HepG2 (cell line): ENCODE data around the gene TTLL10. TPM values are rescaled to one million over a fixed set of nuclear protein-coding genes. Genes with fewer than 3 reads are reported as not detected.

Experiments
- ATAC-seq: fragments of 200-7000 bp; cut with Tn5 transposase; 3 replicates; pipeline ENCODE4 v1.9.1; 2020; ENCODE audit warnings: mild to moderate bottlenecking, moderate library complexity
- BruUV-seq: library from RNA; stranded (reverse); fragments of 400-500 nt; replicated peaks from 2 replicates; lab custom pipeline; 2021; lab: Mats Ljungman, UMichigan
- CTCF ChIA-PET: fragments of 300-600 bp; formaldehyde crosslinking; extraction: SDS; loops from one replicate; lab custom pipeline; 2021; ENCODE audit warnings: low total read pairs, inconsistent platforms, low intra/inter-chr PET ratio; lab: Yijun Ruan, JAX
- POLR2A ChIA-PET: fragments of 350-600 bp; sonication (Branson Sonifier 250); formaldehyde crosslinking; loops from one replicate; lab custom pipeline; 2020; ENCODE audit warnings: antibody characterized with exemption, inconsistent platforms; lab: Yijun Ruan, JAX
- DNase-seq: peaks from one replicate; pipeline ENCODE4 v3.0.0-alpha.2; 2015; ENCODE audit warnings: low spot score
- FAIRE-seq: peaks from 3 replicates; lab custom pipeline; 2011; peaks lifted over from hg19 to GRCh38; lab: Jason Lieb, UNC
- H2AFZ ChIP-seq: one replicate; pipeline ENCODE4 v1.6.1; 2011; ENCODE audit warnings: low read length, inconsistent platforms
- H3K27ac ChIP-seq: fragments of 300-600 bp; 3 replicates; pipeline ENCODE4 v1.8.0; 2011; ENCODE audit warnings: mixed run types, mild to moderate bottlenecking, mixed read lengths, low read length, inconsistent platforms; ENCODE audit not compliant: insufficient read depth; ENCODE audit errors: extremely low read length
- H3K27me3 ChIP-seq, 2 experiments: fragments of 200-600 bp in 1 of 2; 2 replicates in 1 of 2; 3 replicates in 1 of 2; pipeline versions ENCODE4 v1.6.0 to v1.8.0; 2011; ENCODE audit warnings: low read length in 2 of 2, mild to moderate bottlenecking in 2 of 2, moderate library complexity in 2 of 2, inconsistent platforms in 1 of 2; ENCODE audit not compliant: insufficient read depth in 2 of 2, control insufficient read depth in 1 of 2
- H3K36me3 ChIP-seq, 2 experiments: fragments of 200-600 bp in 1 of 2; replicated peaks in 1 of 2; 2 replicates in 1 of 2; 3 replicates in 1 of 2; pipeline versions ENCODE4 v1.5.1 to v1.8.0; 2011; ENCODE audit warnings: low read length in 2 of 2, inconsistent platforms in 1 of 2; ENCODE audit not compliant: insufficient read depth in 2 of 2, control insufficient read depth in 1 of 2
- H3K4me1 ChIP-seq: 2 replicates; pipeline ENCODE4 v1.5.1; 2012; ENCODE audit warnings: low read length, inconsistent platforms; ENCODE audit not compliant: insufficient read depth
- H3K4me2 ChIP-seq: 2 replicates; pipeline ENCODE4 v1.6.0; 2011; ENCODE audit warnings: low read depth, low read length, inconsistent platforms
- H3K4me3 ChIP-seq, 3 experiments: fragments of 200-600 bp in 1 of 3; sonication (generic), shearing (Covaris generic) in 1 of 3; replicated peaks in 1 of 3; 2 replicates each; pipeline ENCODE4 v1.5.1; 2011 to 2016; ENCODE audit warnings: low read length in 3 of 3, inconsistent platforms in 2 of 3, low read depth in 2 of 3, mild to moderate bottlenecking in 2 of 3, control low read depth in 1 of 3, mixed read lengths in 1 of 3; ENCODE audit not compliant: insufficient read depth in 1 of 3
- H3K79me2 ChIP-seq: one replicate; pipeline ENCODE4 v1.6.1; 2011; ENCODE audit warnings: low read length, inconsistent platforms; ENCODE audit not compliant: insufficient read depth
- H3K9ac ChIP-seq: 2 replicates; pipeline ENCODE4 v1.6.0; 2011; ENCODE audit warnings: mild to moderate bottlenecking, low read depth, low read length, inconsistent platforms; ENCODE audit not compliant: insufficient read depth
- H3K9me3 ChIP-seq: 2 replicates; pipeline ENCODE4 v1.5.1; 2012; ENCODE audit warnings: mild to moderate bottlenecking, low read length
- H4K20me1 ChIP-seq: 2 replicates; pipeline ENCODE4 v1.6.0; 2011; ENCODE audit warnings: inconsistent platforms, mild to moderate bottlenecking, low read length, moderate library complexity; ENCODE audit not compliant: insufficient read depth
- BCLAF1 ChIP-seq: fragments of 450-650 bp; IDR thresholded peaks from 2 replicates; pipeline ENCODE4 v1.6.1; 2017; ENCODE audit warnings: mild to moderate bottlenecking
- CBX2 ChIP-seq, 2 experiments: fragments of 200-600 bp in 1 of 2; sonication (generic); formaldehyde crosslinking in 1 of 2; IDR thresholded peaks; 2 replicates each; pipeline versions ENCODE4 v1.7.0 to v1.8.1; 2018 to 2022; ENCODE audit warnings: low read depth in 2 of 2, low read length in 1 of 2, mild to moderate bottlenecking in 1 of 2, missing genetic modification reagents in 1 of 2
- CENPX ChIP-seq: sonication (generic); formaldehyde crosslinking; IDR thresholded peaks from 2 replicates; pipeline ENCODE4 v1.9.0; 2021; ENCODE audit warnings: mild to moderate bottlenecking, missing genetic modification reagents, moderate library complexity
- KDM2A ChIP-seq: sonication (generic); formaldehyde crosslinking; IDR thresholded peaks from 2 replicates; pipeline ENCODE4 v1.4.0; 2020; ENCODE audit warnings: low read depth, missing genetic modification reagents, borderline replicate concordance
- PCBP1 ChIP-seq: fragments of 200-400 bp; formaldehyde crosslinking; IDR thresholded peaks from 2 replicates; pipeline ENCODE4 v1.6.1; 2017; ENCODE audit warnings: mild to moderate bottlenecking, low read depth, low read length, borderline replicate concordance
- TIGD3 ChIP-seq: sonication (generic); formaldehyde crosslinking; IDR thresholded peaks from 2 replicates; pipeline ENCODE4 v1.5.1; 2020; ENCODE audit warnings: mild to moderate bottlenecking, missing genetic modification reagents, borderline replicate concordance
- ZBTB43 ChIP-seq: sonication (generic); formaldehyde crosslinking; conservative IDR thresholded peaks from 2 replicates; pipeline ENCODE4 v1.4.0; 2020; ENCODE audit warnings: missing genetic modification reagents
- ZGPAT ChIP-seq: IDR thresholded peaks from 2 replicates; pipeline ENCODE4 v1.6.1; 2016; ENCODE audit warnings: mild to moderate bottlenecking
- ZNF281 ChIP-seq: sonication (generic); formaldehyde crosslinking; IDR thresholded peaks from 2 replicates; pipeline ENCODE4 v1.4.0; 2020; ENCODE audit warnings: missing genetic modification reagents, borderline replicate concordance
- ZNF572 ChIP-seq: sonication (generic); formaldehyde crosslinking; IDR thresholded peaks from 2 replicates; pipeline ENCODE4 v1.5.1; 2020; ENCODE audit warnings: mild to moderate bottlenecking, missing genetic modification reagents
- ZNF788 ChIP-seq: sonication (generic); formaldehyde crosslinking; IDR thresholded peaks from 2 replicates; pipeline ENCODE4 v1.5.0; 2020; ENCODE audit warnings: mild to moderate bottlenecking, missing genetic modification reagents, borderline replicate concordance
- ZNF850 ChIP-seq: sonication (generic); formaldehyde crosslinking; conservative IDR thresholded peaks from 2 replicates; pipeline ENCODE4 v1.9.0; 2021; ENCODE audit warnings: mild to moderate bottlenecking, missing genetic modification reagents
- ZSCAN12 ChIP-seq: sonication (generic); formaldehyde crosslinking; IDR thresholded peaks from 2 replicates; pipeline ENCODE4 v1.9.0; 2021; ENCODE audit warnings: mild to moderate bottlenecking, missing genetic modification reagents
- ZSCAN29 ChIP-seq: sonication (generic); formaldehyde crosslinking; conservative IDR thresholded peaks from 2 replicates; pipeline ENCODE4 v1.4.0; 2020; ENCODE audit warnings: mild to moderate bottlenecking, missing genetic modification reagents
- WGBS: methylation state at CpG from one replicate; pipeline ENCODE4 v1.1.6; 2017; ENCODE audit warnings: low lambda C conversion rate; 5-methylcytosine and 5-hydroxymethylcytosine counted together
- in situ Hi-C: cut with HindIII; loops from 2 replicates; pipeline ENCODE4 v1.10.0; 2017; ENCODE audit warnings: low pct_unique_long_range_greater_than_20kb; ENCODE audit not compliant: extremely low pct_ligation_motif_present
- intact Hi-C: fragments of 100-400 bp; cut with micrococcal nuclease; formaldehyde crosslinking; loops from one replicate; pipeline ENCODE4 v1.10.0; 2022; ENCODE audit not compliant: unreplicated experiment
- polyA plus RNA-seq, 8 experiments: library from polyadenylated mRNA; depleted of rRNA in 3 of 8; stranded (reverse) in 7 of 8; unstranded in 1 of 8; fragments of >200 nt; fragmentation: Illumina TruSeq in 4 of 8; extraction: Trizol in 4 of 8; gene quantifications; 2 replicates each; pipeline versions ENCODE4 v1.2.1 to v1.2.3, GENCODE V29; 2011 to 2016; ENCODE audit warnings: low read depth in 4 of 8, missing spikeins in 1 of 8, mixed read lengths in 1 of 8; ENCODE audit not compliant: insufficient read depth in 1 of 8
- total RNA-seq, 5 experiments: library from RNA; depleted of rRNA; stranded (reverse); fragments of >200 nt; fragmentation: Illumina TruSeq; extraction: Trizol; gene quantifications; 2 replicates each; pipeline ENCODE4 v1.2.3, GENCODE V29; 2016; ENCODE audit warnings: low read depth in 1 of 5

TTLL10 gene
- total and polyA plus RNA-seq, 2 of the 13 experiments (the other 11 are each of a cell fraction or from before 2014, with no cell fraction given): not detected

GRCh38 chr1:1148569-1148968 is 25.1 kb upstream of the TTLL10 start:
- Histone ChIP-seq H2AFZ (no peak overlapping the region), H4K20me1 (no peaks in the 10 kb centered on the region), H3K79me2 (no peaks in the 10 kb centered on the region), H3K9ac (no peak overlapping the region), H3K9me3 (no peaks in the 10 kb centered on the region), H3K4me3 (no peak overlapping the region), H3K36me3 (no peaks in the 10 kb centered on the region), H3K4me1 (peaks cover 13% of the 10 kb centered on the region), H3K27me3 (no peaks in the 10 kb centered on the region), H3K4me2 (no peak overlapping the region), H3K27ac (no peak overlapping the region)
- ChIA-PET POLR2A (no interaction called here), CTCF (no interaction called here)
- intact Hi-C loops: no loop called here
- ATAC-seq (no peak), DNase-seq (no peak), FAIRE-seq (no peak)
- in situ Hi-C loops: no loop called here
- WGBS: 91% methylated on average over 24 of the region's 24 CpGs
- BruUV-seq: no TSS peak
- TF ChIP-seq CENPX (CRISPR knock-in tag) (no peak), BCLAF1 (no peak), ZSCAN29 (CRISPR knock-in tag) (no peak), PCBP1 (no peak), ZSCAN12 (CRISPR knock-in tag) (no peak), ZNF281 (CRISPR knock-in tag) (no peak), ZGPAT (CRISPR knock-in tag) (no peak), KDM2A (CRISPR knock-in tag) (no peak), ZNF850 (CRISPR knock-in tag) (no peak), ZNF788 (no peak), ZBTB43 (CRISPR knock-in tag) (no peak), CBX2 (IDR thresholded peaks at IDR 0.05; ENCODE audit: low read depth, low read length) (no peak), CBX2 (CRISPR knock-in tag; IDR thresholded peaks at IDR 0.05; ENCODE audit: low read depth) (no peak), ZNF572 (CRISPR knock-in tag) (no peak), TIGD3 (CRISPR knock-in tag) (no peak)
